ENCODE results near the gene INPP5A. TPM values are rescaled to one million over a fixed set of nuclear protein-coding genes. Genes with fewer than 3 reads are reported as not detected.
"Not testable (repeated sequence)": the region's sequence is repeated elsewhere in the genome, so short reads cannot be mapped to it uniquely, and the experiment has no call there.

The INPP5A gene, protein sequence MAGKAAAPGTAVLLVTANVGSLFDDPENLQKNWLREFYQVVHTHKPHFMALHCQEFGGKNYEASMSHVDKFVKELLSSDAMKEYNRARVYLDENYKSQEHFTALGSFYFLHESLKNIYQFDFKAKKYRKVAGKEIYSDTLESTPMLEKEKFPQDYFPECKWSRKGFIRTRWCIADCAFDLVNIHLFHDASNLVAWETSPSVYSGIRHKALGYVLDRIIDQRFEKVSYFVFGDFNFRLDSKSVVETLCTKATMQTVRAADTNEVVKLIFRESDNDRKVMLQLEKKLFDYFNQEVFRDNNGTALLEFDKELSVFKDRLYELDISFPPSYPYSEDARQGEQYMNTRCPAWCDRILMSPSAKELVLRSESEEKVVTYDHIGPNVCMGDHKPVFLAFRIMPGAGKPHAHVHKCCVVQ
- total RNA-seq (10 to 100 TPM; 38.2 to 48.8 (median 42.2) TPM), polyA plus RNA-seq (10 to 100 TPM; 15.1 to 44.3 (median 29.5) TPM)
- long read RNA-seq, donor 1, transcript INPP5A-203 (16 exons, 2,967 nt), result major isoform, 24 of 28 reads
- long read RNA-seq, donor 1, partial matches to known transcripts, result 2 of 28 reads
- long read RNA-seq, donor 1, other reads (novel, unspliced or antisense), result 2 of 28 reads
- long read RNA-seq, donor 2, transcript INPP5A-203 (16 exons, 2,967 nt), result major isoform, 72 of 111 reads
- long read RNA-seq, donor 2, partial matches to known transcripts, result 28 of 111 reads
- long read RNA-seq, donor 2, other reads (novel, unspliced or antisense), result 11 of 111 reads

- ATAC-seq (no peak), DNase-seq (no peak)
- intact Hi-C loops (cut with DNase I), result loop anchor here (2.0 to 5.0 kb wide), 3 partner anchors 17 to 95 kb away; no protein-coding TSS in a partner anchor
- H3K4me3 ChIP-seq, result peak within 1 kb of the TSS; percentile 81
- H3K9me3 ChIP-seq, result no peaks in the 10 kb centered on the region
- TF ChIP-seq, protein P1, sequence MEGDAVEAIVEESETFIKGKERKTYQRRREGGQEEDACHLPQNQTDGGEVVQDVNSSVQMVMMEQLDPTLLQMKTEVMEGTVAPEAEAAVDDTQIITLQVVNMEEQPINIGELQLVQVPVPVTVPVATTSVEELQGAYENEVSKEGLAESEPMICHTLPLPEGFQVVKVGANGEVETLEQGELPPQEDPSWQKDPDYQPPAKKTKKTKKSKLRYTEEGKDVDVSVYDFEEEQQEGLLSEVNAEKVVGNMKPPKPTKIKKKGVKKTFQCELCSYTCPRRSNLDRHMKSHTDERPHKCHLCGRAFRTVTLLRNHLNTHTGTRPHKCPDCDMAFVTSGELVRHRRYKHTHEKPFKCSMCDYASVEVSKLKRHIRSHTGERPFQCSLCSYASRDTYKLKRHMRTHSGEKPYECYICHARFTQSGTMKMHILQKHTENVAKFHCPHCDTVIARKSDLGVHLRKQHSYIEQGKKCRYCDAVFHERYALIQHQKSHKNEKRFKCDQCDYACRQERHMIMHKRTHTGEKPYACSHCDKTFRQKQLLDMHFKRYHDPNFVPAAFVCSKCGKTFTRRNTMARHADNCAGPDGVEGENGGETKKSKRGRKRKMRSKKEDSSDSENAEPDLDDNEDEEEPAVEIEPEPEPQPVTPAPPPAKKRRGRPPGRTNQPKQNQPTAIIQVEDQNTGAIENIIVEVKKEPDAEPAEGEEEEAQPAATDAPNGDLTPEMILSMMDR (IDR thresholded peaks at IDR 0.05), result no peak
- peak within 1 kb of the TSS; percentile 85 for H3K27ac ChIP-seq
- H3K4me1 ChIP-seq, result peaks cover 55% of the 10 kb centered on the region
- H3K27me3 ChIP-seq (ENCODE audit: insufficient read depth in 3 of 3, low read length in 2 of 3), result no peaks in the 10 kb centered on the region
- H3K36me3 ChIP-seq (ENCODE audit: insufficient read depth in 1 of 2, low read depth in 1 of 2), result no peaks in the 10 kb centered on the region
- WGBS, 3 donors, result 0 to 1% (median 0%) methylated on average over 5 to 50 of the region's 50 CpGs
These were observed at the start of gene INPP5A for GRCh38 chr10:132537684-132538001. Gene INPP5A (plus strand): TSS chr10:132537787. CDS start chr10:132538097, 310 bp downstream.

DNA sequence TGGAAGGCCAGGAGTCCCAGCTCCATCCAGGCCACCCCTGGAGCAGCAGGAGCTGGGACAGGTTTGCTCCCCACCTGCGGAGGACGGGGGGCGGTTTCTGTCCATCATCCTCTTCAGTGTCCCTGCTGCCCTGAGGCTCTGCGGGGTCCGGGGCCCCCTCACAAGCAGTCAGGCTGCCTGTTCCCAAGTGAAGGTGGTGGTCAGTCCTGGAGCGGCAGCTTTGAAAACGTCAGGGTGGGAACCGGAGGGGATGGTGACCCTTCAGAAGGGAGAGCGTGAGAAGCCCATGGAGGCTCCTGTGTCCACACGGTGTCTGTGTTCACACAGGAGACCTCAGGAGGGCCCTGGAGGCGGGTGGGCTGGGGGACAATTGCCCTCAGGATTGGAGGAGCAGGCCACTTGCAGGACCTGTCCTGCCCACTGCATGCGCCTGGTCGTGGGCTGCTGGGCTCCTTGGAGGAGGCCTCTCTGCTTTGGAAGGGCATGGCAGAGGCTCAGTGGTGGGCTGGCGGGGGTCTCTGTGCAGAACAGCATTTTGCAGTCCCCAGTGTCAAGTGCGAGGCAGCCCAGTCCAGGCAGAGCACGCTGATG is 49.3 kb upstream of the INPP5A start:
- no peaks in the 10 kb centered on the region for H3K9me3 ChIP-seq
- 94 to 98% (median 95%) methylated on average over 12 to 16 of the region's 16 CpGs for WGBS, 3 donors
- no peaks in the 10 kb centered on the region for H3K36me3 ChIP-seq (ENCODE audit: insufficient read depth in 1 of 2, low read depth in 1 of 2)
- no peaks in the 10 kb centered on the region for H3K27me3 ChIP-seq (ENCODE audit: insufficient read depth in 3 of 3, low read length in 2 of 3)
- intact Hi-C loops (cut with DNase I), result no loop called here
- H3K4me3 ChIP-seq, result no peak overlapping the region
- DNase-seq, result peak in 1 of 2 donors; percentile 39
- TF ChIP-seq, protein P1 (IDR thresholded peaks at IDR 0.05), result no peak
- no peaks in the 10 kb centered on the region for H3K4me1 ChIP-seq
- H3K27ac ChIP-seq, result no peak overlapping the region
- no peak for ATAC-seq

- no peaks in the 10 kb centered on the region for H3K9me3 ChIP-seq
- no peaks in the 10 kb centered on the region for H3K36me3 ChIP-seq (ENCODE audit: insufficient read depth in 1 of 2, low read depth in 1 of 2)
- peak; percentile 13 to 53 for DNase-seq
- H3K4me1 ChIP-seq, result no peaks in the 10 kb centered on the region
- WGBS, 3 donors, result 85 to 90% (median 89%) methylated on average over 21 of the region's 21 CpGs
- intact Hi-C loops (cut with DNase I), result no loop called here
- TF ChIP-seq, protein P1 (IDR thresholded peaks at IDR 0.05), result no peak
- no peak overlapping the region for H3K4me3 ChIP-seq
- H3K27ac ChIP-seq, result no peak overlapping the region
- ATAC-seq, result peak in 2 of 4 donors; percentile 54 to 65
- H3K27me3 ChIP-seq (ENCODE audit: insufficient read depth in 3 of 3, low read length in 2 of 3), result no peaks in the 10 kb centered on the region
These were observed 48.4 kb upstream of the INPP5A start for GRCh38 chr10:132489053-132489703.

GRCh38 chr10:132489704-132490534 is 47.7 kb upstream of the INPP5A start:
- no peak for DNase-seq
- 79 to 80% (median 80%) methylated on average over 31 of the region's 31 CpGs for WGBS, 3 donors
- peaks cover 1% of the 10 kb centered on the region for H3K4me1 ChIP-seq

GRCh38 chr10:132491534-132491933 is 46.1 kb upstream of the INPP5A start:
- H3K36me3 ChIP-seq (ENCODE audit: insufficient read depth in 1 of 2, low read depth in 1 of 2); ATAC-seq; H3K9me3 ChIP-seq; intact Hi-C loops (cut with DNase I); H3K27me3 ChIP-seq (ENCODE audit: insufficient read depth in 3 of 3, low read length in 2 of 3); H3K27ac ChIP-seq; H3K4me3 ChIP-seq: not testable (repeated sequence)
- DNase-seq, result peak in 1 of 2 donors; percentile 40
- H3K4me1 ChIP-seq, result peaks cover 18% of the 10 kb centered on the region
- 97 to 98% (median 97%) methylated on average over 8 of the region's 8 CpGs for WGBS, 3 donors

More at GRCh38 chr10:132489704-132490534, 47.7 kb upstream of the INPP5A start:
- Histone ChIP-seq H3K36me3 (ENCODE audit: insufficient read depth in 1 of 2, low read depth in 1 of 2) (no peaks in the 10 kb centered on the region), H3K27ac (no peak overlapping the region), H3K9me3 (no peaks in the 10 kb centered on the region), H3K4me3 (no peak overlapping the region), H3K27me3 (ENCODE audit: insufficient read depth in 3 of 3, low read length in 2 of 3) (no peaks in the 10 kb centered on the region)
- intact Hi-C loops (cut with DNase I), result no loop called here
- no peak for ATAC-seq
- TF ChIP-seq, protein P1 (IDR thresholded peaks at IDR 0.05), result no peak
